Fibroblast of lung (primary cell): ENCODE data around the gene LDLRAD4.

Experiments
- CTCF ChIP-seq, 2 donors: IDR thresholded peaks in 1 of 2; conservative IDR thresholded peaks in 1 of 2; 1 replicate in 1 of 2; 2 replicates in 1 of 2; pipeline ENCODE4 v1.5.1; 2011 to 2012; ENCODE audit warnings: low read length in 2 of 2, control low read depth in 1 of 2, inconsistent platforms in 1 of 2, low read depth in 1 of 2, mild to moderate bottlenecking in 1 of 2
- EZH2 ChIP-seq: IDR thresholded peaks from 2 replicates; pipeline ENCODE4 v1.5.1; 2012; ENCODE audit warnings: low read length, control low read depth, mild to moderate bottlenecking; ENCODE audit errors: missing control alignments

GRCh38 chr18:13235421-13235831 is 16.9 kb downstream of the LDLRAD4 start:
- no peak for TF ChIP-seq EZH2
- TF ChIP-seq CTCF (conservative IDR thresholded peaks at IDR 0.05 in 1 of 2, IDR thresholded peaks at IDR 0.05 in 1 of 2; ENCODE audit: low read depth in 1 of 2, low read length in 2 of 2) = no peak
